GM19238 (cell line): ENCODE results near the gene KIAA0753.

Source experiments
- DNase-seq: peaks from one replicate; pipeline ENCODE4 v3.0.0; 2011; ENCODE audit warnings: low spot score; ENCODE audit not compliant: insufficient read length

KIAA0753 gene

GRCh38 chr17:6570731-6571451 is 69.6 kb downstream of the KIAA0753 start:
- no peak for DNase-seq

- DNase-seq: no peak
These were observed 70.9 kb downstream of the KIAA0753 start for GRCh38 chr17:6569370-6570285.

GRCh38 chr17:6568184-6568758 is 72.2 kb downstream of the KIAA0753 start:
- no peak for DNase-seq

DNA sequence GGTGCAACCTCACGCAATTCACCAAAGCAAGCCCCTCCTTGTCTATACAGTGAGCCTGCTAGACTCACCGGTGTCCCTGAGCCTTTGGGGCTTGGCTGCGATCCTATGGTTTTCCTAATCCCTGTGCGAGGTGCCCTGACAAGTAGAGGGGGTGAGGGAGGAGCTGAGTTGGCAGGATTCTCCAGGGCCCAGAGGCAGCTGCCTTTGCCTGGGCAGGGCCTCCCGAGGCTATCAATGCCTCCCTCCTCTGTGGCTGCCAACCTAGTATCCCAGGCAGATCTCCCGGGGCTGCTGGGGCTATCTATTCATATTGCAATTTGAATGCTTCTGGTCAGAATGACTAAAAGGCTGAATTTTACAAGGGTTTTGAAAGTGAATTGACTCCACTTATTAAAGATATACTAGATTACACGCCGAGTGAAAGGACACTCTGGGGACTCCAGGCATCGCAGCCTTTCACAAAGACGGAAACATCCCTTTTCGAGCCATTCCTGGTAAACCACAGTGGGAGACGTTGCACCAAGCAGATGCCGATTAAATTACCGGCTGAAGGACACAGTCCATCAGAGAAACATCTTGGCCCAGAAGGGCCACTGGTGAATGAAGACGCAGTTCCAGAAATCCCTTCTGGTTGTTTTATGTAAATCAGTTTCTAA is 72.9 kb downstream of the KIAA0753 start:
- DNase-seq: no peak

- no peak for DNase-seq
These were observed 79.1 kb downstream of the KIAA0753 start for GRCh38 chr17:6561446-6561845.

- DNase-seq: no peak
These were observed 80.0 kb downstream of the KIAA0753 start for GRCh38 chr17:6560496-6560895.

DNA sequence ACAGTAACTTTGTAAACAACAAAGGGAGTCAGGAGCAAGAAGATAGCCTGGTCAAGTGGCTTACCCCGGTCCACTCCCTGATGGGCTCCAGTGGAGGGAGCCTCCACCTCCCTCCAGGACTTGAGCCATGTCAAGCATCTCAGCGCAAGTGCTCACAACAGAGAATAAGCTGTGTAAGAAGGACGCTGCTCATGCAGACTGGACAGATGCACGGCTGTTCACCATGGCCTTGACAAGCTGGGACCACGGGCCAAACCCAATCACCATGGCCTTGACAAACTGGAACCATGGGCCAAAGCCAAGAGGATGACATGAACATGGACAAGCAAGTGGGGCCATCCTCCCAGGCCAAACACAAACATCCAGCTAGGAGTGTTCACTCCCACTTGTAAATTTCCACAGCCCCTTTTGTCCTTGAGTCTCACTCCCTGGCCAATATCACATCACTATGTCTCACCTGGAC is 80.7 kb downstream of the KIAA0753 start:
- DNase-seq: no peak

DNA sequence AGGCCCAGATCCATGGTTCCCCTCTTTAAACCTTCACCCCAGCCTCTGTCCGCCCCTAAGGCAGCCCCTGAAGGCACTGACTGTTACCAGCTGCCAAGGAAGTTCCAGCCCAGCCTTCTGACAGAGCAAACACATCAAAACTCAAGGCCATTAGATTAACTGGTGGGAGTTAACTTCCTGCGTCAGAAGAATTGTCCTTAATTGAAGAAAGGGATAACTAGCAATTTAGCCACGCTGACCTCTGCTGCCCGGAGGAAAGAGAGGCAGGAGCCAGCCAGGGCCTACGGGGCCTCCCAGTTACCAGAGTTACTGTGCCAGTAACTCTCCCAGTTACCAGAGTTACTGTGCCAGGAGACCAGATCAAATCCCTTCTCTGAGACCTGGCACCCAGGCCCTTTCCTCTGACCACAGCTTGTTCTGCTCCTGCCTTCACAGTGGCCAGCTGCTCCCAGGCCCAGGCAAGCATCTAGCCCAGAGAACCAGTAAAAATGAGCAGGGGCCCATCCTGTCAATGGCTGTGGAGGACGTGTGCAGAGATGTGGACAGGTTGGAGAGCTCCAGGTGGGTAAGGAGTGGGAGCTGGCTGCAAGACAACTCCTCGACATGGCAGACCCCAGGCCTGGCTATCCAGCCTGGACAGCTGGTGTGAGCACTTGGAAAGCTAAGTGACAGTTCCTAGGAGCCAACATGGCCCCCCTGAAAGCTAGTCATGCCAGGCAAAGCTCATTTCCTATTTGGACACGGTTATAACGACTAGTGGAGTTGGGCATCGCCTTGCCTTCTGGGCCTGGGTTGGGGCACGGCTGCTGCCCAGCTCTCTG is 81.4 kb downstream of the KIAA0753 start:
- no peak for DNase-seq

- no peak for DNase-seq
These were observed 82.2 kb downstream of the KIAA0753 start for GRCh38 chr17:6558276-6558675.

DNA sequence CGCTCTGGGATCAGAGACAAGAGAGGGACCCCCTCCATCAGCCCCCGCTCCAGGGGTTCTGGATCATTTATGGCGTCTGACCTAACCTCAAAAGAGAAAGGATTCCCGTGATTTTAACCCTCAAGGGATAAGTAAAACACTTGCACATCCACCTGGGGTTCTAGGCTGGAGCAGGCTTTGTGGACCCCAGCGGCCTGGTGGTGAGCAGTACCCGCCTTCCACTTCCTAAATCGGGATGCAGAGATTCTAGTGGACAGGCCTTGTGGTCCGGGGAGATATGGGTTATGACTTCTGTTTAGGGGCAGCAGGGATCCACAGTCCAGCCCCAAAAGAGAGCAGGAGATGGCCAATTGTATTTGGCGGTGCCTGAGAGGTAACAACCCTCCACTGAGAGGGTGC is 83.5 kb downstream of the KIAA0753 start:
- no peak for DNase-seq

DNA sequence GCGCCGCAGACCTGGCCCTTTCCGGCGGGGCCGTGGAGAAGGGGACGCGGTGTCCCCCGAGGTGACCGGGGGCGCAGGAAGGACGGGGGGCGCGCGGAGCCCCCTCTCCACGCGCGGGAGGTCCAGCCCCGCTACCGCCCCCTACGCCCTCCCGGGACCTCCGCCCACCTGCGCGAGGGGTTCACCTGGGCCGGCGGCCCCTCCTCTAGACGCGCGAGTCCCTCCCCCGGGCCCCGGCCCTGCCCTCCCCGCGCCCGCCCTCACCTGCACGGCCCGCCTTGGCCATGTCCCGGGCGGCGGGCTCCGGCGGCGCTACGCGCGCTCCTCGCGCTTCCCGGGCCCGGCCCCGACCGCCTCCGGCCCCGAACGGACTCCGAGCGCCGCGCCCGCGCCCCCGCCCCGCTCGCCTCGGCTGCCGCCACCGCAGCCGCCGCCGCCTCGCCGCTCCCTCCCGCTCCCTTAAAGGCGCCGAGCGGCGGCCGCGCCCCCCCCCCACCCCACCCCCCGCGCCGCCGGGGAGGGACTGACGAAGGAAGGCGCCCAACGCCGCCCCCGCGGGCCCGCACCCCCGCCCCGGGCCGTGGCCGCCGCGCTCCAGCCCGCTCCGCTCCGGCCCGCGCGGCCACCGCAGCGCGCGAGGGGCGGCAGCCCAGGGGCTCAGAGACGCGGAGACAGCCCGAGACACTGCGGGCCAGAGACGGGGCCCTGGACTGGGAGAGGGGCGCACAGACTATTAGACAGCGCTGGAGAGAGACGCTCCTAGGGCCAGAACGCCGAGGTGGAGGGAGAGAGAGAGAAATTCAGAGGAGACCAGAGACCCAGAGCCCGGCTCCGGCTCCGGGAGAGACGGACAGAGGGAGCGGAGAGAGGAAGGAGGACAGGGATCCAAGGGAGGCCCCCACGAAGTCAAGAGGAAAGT is 84.1 kb downstream of the KIAA0753 start, which contains the start of gene PITPNM3:
TSS of gene PITPNM3 (minus strand) at position 435 of the 919 bp plus-strand sequence. CDS start at position 286, 149 bp downstream.
- no peak for DNase-seq

DNA sequence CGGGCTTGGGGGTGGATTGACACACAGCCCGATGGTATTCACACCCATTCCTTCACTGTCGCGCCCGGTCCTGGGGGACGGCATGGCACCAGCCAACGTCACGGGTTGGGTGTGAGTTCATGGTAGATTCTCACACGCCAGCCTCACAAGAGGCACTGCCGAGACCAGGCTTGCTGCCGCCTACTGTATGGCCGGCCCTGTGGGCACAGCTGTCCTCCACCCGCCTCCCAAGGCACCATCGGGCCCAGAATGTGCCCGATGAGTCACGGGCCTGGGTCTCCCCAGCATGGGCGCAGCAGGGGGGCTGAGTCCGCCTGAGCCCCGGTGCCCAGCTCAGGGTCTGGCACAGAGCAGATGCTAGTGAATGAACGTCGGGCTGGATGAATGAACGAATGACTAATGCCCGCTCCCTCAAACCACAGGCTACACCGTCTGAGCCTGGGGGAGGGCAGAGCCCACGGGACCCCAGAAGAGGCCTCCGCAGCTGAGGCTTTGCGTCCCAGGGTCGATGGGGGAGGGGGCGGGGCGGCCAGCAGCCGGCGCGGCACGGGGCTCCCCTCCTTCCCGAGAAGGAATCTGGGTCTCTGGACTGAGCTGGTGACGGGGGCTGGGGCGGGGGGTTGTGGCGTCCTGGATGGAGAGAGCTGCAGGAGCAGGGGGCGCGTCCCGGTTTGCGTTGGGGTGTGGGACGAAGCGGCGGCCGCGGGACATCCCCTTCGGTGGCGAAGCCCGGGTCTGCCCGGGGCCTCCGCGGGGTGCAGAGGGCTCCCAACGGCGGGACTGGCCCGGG is 85.0 kb downstream of the KIAA0753 start:
- DNase-seq: no peak

DNA sequence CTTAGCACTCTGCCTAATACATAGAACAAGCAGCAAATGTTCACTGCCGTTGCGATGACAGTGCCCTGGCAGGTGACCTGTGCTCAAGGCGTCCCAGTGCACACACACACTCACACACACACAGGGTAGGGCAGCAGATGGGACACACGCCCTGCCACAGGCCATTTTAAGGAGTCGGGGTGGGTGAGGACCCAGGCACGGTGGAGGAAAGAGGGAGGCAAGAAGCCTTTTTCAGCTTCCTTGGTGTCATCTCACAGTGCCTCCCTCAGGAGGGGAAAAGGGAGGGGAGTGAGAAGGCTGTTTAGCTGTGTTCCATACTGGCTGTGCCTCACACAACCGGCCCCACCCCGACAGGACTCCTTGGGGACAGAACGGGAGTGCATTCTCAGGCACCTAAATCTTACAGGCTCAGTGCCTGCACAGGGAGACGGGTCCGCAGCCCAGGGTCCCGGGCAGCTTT is 85.6 kb downstream of the KIAA0753 start:
- no peak for DNase-seq

GRCh38 chr17:6554342-6554741 is 86.2 kb downstream of the KIAA0753 start:
- DNase-seq: no peak

GRCh38 chr17:6551869-6552531 is 88.5 kb downstream of the KIAA0753 start:
- DNase-seq: no peak

GRCh38 chr17:6551356-6551755 is 89.2 kb downstream of the KIAA0753 start:
- DNase-seq: no peak

DNA sequence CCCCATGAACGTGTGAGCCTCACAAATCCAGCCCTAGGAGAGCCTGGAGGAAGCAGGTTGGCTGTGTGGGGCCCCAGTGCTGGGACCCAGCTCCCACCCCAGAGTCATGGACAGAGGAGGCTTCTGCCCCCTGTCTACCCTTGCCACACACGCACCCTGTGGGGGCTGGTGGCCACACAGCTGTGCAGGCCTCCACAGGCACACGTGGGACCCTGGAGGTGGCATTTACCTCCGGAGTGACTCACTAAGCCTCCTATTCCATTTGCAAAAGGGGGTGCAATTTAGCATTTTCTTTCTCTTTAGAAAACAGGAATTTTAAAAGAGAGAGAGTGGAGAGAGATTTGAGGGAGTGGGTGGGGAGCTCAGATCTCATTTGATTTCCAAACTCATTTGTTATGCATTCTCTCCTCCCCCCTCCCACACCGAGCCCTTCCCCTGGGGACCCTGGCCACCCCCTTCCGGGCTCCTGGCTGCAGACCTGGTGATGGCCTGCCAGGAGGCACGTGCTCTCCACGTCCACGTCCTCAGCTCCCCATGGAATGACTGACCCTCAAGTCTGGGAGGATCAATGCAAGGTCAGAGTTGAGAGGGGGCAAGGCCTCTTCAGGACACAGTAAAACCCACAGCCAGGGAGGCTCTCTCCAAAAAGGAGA is 91.0 kb downstream of the KIAA0753 start:
- no peak for DNase-seq
